D721Med (cell line): ENCODE results near the gene ALPG.
"Not testable (repeated sequence)": the region's sequence is repeated elsewhere in the genome, so short reads cannot be mapped to it uniquely, and the experiment has no call there.

Source experiments
- DNase-seq: peaks from one replicate; pipeline ENCODE4 v3.0.0; 2011; ENCODE audit warnings: low spot score; ENCODE audit not compliant: insufficient read length
- FAIRE-seq: peaks from 2 replicates; lab custom pipeline; 2011; peaks lifted over from hg19 to GRCh38; lab: Jason Lieb, UNC
- TF ChIP-seq, protein P1 (sequence below): IDR thresholded peaks from 2 replicates; pipeline ENCODE4 v1.5.1; 2012; ENCODE audit warnings: mild to moderate bottlenecking, control low read depth; ENCODE audit not compliant: insufficient read depth; ENCODE audit errors: missing control alignments

ALPG gene

GRCh38 chr2:232388324-232388891 is 18.2 kb upstream of the ALPG start:
- DNase-seq (no peak), FAIRE-seq (no peak)
- TF ChIP-seq, protein P1, sequence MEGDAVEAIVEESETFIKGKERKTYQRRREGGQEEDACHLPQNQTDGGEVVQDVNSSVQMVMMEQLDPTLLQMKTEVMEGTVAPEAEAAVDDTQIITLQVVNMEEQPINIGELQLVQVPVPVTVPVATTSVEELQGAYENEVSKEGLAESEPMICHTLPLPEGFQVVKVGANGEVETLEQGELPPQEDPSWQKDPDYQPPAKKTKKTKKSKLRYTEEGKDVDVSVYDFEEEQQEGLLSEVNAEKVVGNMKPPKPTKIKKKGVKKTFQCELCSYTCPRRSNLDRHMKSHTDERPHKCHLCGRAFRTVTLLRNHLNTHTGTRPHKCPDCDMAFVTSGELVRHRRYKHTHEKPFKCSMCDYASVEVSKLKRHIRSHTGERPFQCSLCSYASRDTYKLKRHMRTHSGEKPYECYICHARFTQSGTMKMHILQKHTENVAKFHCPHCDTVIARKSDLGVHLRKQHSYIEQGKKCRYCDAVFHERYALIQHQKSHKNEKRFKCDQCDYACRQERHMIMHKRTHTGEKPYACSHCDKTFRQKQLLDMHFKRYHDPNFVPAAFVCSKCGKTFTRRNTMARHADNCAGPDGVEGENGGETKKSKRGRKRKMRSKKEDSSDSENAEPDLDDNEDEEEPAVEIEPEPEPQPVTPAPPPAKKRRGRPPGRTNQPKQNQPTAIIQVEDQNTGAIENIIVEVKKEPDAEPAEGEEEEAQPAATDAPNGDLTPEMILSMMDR, result no peak

DNA sequence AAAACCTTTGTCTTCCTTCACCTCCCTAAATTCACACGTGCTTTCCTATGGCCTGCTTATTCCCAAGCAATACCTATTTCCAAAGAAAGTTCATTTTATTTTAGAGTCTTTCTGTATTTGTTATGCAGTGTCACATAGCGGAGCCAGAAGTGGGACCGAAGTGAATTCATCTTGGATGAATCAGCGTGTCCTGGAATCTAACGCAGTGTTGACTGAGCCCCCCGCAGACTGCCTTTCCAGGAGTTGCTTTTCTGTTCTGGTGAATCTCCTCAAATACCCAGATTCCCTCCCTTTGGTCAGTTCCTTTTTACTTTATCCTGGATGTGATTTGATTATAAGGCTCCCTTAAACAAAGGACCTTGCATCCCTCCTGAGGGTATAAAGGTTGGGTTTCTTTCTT is 17.3 kb upstream of the ALPG start:
- DNase-seq (no peak), FAIRE-seq (no peak)
- TF ChIP-seq, protein P1, result no peak

DNA sequence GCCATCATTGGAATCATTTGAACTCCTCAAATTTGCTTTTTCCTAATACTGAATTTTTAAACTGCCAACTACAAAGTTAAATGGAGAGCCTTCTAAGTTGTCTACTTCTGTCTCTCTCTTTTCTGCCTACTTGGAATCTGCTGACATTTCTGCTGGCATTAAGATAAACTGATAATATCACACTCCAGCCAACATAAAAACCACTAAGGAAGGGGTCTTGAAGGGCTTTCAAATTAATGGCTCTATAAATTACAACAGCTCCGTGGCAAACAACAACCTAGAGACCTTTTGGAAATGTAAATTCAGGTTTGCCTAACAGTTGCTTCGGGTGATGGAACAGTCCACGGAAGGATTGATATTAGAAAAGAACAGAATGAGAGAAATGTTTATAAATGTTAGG is 16.0 kb upstream of the ALPG start:
- DNase-seq (no peak), FAIRE-seq (no peak)
- TF ChIP-seq, protein P1, result no peak

DNA sequence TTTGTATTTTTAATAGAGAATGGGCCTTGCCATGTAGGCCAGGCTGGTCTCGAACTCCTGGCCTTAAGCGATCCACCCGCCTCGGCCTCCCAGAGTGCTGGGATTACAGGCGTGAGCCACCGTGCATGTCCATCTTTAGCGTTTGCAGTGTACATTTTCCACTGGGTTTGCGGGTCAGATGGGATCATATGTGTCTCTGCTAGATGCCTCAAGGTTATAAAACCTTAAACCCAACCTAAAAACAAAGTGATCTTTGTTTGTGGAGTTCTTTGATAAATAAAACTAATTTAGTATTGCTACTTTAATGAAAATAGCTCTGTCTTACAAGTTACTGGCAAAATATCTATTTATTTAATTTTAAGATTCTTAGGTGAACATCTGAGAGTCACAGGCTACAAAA is 13.1 kb upstream of the ALPG start:
- TF ChIP-seq, protein P1, result no peak
- FAIRE-seq (no peak), DNase-seq (no peak)

GRCh38 chr2:232394431-232394830 is 12.2 kb upstream of the ALPG start:
- FAIRE-seq, DNase-seq: not testable (repeated sequence)

GRCh38 chr2:232395586-232395985 is 11.1 kb upstream of the ALPG start:
- DNase-seq, result no peak
- TF ChIP-seq, protein P1, result no peak
- FAIRE-seq, result no peak

DNA sequence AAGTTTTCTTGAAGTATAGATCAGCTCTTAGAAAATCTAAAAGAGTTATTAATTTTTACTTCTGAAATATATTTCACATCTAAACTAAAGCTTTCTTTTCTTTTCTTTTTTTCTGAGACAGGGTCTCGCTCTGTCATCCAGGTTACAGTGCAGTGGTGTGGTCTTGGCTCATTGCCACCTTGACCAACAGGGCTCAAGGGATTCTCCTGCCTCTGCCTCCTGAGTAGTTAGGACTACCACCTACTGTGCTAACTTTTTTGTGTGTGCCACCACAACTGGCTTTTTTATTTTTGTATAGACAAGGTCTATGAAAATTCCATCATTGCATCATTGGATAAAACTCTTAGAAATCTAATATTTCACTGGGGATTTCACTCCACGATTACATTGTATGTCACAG is 10.0 kb upstream of the ALPG start:
- no peak for FAIRE-seq
- TF ChIP-seq, protein P1, result no peak
- DNase-seq, result no peak
